GM19351 (cell line): Measurements from ENCODE around the gene PGS1.

Experiments used
- ATAC-seq: cut with Tn5 transposase; IDR thresholded peaks from one replicate; pipeline ENCODE4 v1.9.1; 2021; ENCODE audit warnings: mild to moderate bottlenecking, moderate library complexity; ENCODE audit not compliant: unreplicated experiment

PGS1 gene

GRCh38 chr17:78423961-78424675, 45.7 kb downstream of the PGS1 start:
- no peak for ATAC-seq

GRCh38 chr17:78425429-78425828, 47.0 kb downstream of the PGS1 start:
- ATAC-seq: no peak

- ATAC-seq: no peak
These were observed 47.9 kb downstream of the PGS1 start for GRCh38 chr17:78426293-78426879.

GRCh38 chr17:78427140-78427539, 48.7 kb downstream of the PGS1 start:
- ATAC-seq: no peak

- ATAC-seq: no peak
These were observed 49.7 kb downstream of the PGS1 start for GRCh38 chr17:78428025-78428575.

- ATAC-seq: no peak
These were observed 50.6 kb downstream of the PGS1 start for GRCh38 chr17:78428836-78429617.

GRCh38 chr17:78429618-78429995, 51.2 kb downstream of the PGS1 start:
- ATAC-seq: no peak

- ATAC-seq: no peak
These were observed 52.6 kb downstream of the PGS1 start for GRCh38 chr17:78430892-78431691.

GRCh38 chr17:78431692-78431958, 53.2 kb downstream of the PGS1 start:
- no peak for ATAC-seq

- ATAC-seq: no peak
These were observed 54.0 kb downstream of the PGS1 start for GRCh38 chr17:78432226-78433012.

- ATAC-seq: no peak
These were observed 54.7 kb downstream of the PGS1 start for GRCh38 chr17:78433013-78433727.

GRCh38 chr17:78433780-78434335, 55.4 kb downstream of the PGS1 start:
- no peak for ATAC-seq

GRCh38 chr17:78434455-78435329, 56.2 kb downstream of the PGS1 start:
- no peak for ATAC-seq

- ATAC-seq: no peak
These were observed 57.0 kb downstream of the PGS1 start for GRCh38 chr17:78435330-78436005.

- ATAC-seq: no peak
These were observed 59.2 kb downstream of the PGS1 start for GRCh38 chr17:78437508-78438169.

GRCh38 chr17:78438271-78438691, 59.8 kb downstream of the PGS1 start:
- no peak for ATAC-seq

- no peak for ATAC-seq
These were observed 60.4 kb downstream of the PGS1 start for GRCh38 chr17:78438694-78439325.
